WTC11 (cell line): ENCODE data around the gene CIP2A. TPM values are rescaled to one million over a fixed set of nuclear protein-coding genes. Genes with fewer than 3 reads are reported as not detected.

Source experiments
- ATAC-seq: fragments of 200-7000 bp; cut with Tn5 transposase; 2 replicates; pipeline ENCODE4 v1.10.0; 2021; ENCODE audit warnings: mild to moderate bottlenecking, moderate library complexity
- CTCF ChIA-PET: fragments of 300-600 bp; sonication (Branson Sonifier 250); formaldehyde crosslinking; loops from one replicate; lab custom pipeline; 2021; ENCODE audit warnings: antibody characterized with exemption; lab: Charles Lee
- POLR2A ChIA-PET: fragments of 350-600 bp; sonication (Branson Sonifier 250); formaldehyde crosslinking; loops from one replicate; lab custom pipeline; 2021; ENCODE audit warnings: antibody characterized with exemption; lab: Charles Lee
- DNase-seq: peaks from one replicate; pipeline ENCODE4 v3.0.0; 2021; ENCODE audit warnings: low spot score
- H3K27ac Mint-ChIP-seq: 2 replicates; pipeline ENCODE4 v1.8.0; 2021; ENCODE audit warnings: mixed read lengths
- H3K27me3 Mint-ChIP-seq: 2 replicates; pipeline ENCODE4 v1.8.0; 2021; ENCODE audit warnings: low read depth, mild to moderate bottlenecking, moderate library complexity, mixed read lengths
- H3K36me3 Mint-ChIP-seq: 2 replicates; pipeline ENCODE4 v1.8.0; 2021; ENCODE audit warnings: mixed read lengths
- H3K4me1 Mint-ChIP-seq: 2 replicates; pipeline ENCODE4 v1.8.0; 2022; ENCODE audit warnings: mixed read lengths
- H3K4me3 Mint-ChIP-seq: 2 replicates; pipeline ENCODE4 v1.8.0; 2021; ENCODE audit warnings: mild to moderate bottlenecking, moderate library complexity, mixed read lengths
- H3K9me3 Mint-ChIP-seq: 2 replicates; pipeline ENCODE4 v1.8.0; 2021; ENCODE audit warnings: mixed read lengths
- FOXK1 ChIP-seq: sonication (generic); formaldehyde crosslinking; IDR thresholded peaks from 2 replicates; pipeline ENCODE4 v1.8.0; 2022; ENCODE audit warnings: mild to moderate bottlenecking, moderate library complexity, missing genetic modification reagents
- FOXP1 ChIP-seq: sonication (generic); formaldehyde crosslinking; IDR thresholded peaks from 2 replicates; pipeline ENCODE4 v1.8.0; 2022; ENCODE audit warnings: missing genetic modification reagents, mild to moderate bottlenecking, moderate library complexity, borderline replicate concordance
- NFATC4 ChIP-seq: fragments of 250-450 bp; sonication (Bioruptor Pico); IDR thresholded peaks from 2 replicates; pipeline ENCODE4 v1.9.0; 2021; ENCODE audit warnings: mild to moderate bottlenecking
- NFE2L1 ChIP-seq: sonication (generic); formaldehyde crosslinking; IDR thresholded peaks from 2 replicates; pipeline ENCODE4 v1.8.1; 2023; ENCODE audit warnings: missing genetic modification reagents
- SMAD3 ChIP-seq: sonication (generic); formaldehyde crosslinking; IDR thresholded peaks from 2 replicates; pipeline ENCODE4 v1.8.0; 2022; ENCODE audit warnings: missing genetic modification reagents, mild to moderate bottlenecking, borderline replicate concordance
- SMAD4 ChIP-seq: sonication (generic); formaldehyde crosslinking; IDR thresholded peaks from 2 replicates; pipeline ENCODE4 v1.8.0; 2022; ENCODE audit warnings: mild to moderate bottlenecking, missing genetic modification reagents
- TCF7 ChIP-seq: sonication (generic); formaldehyde crosslinking; IDR thresholded peaks from 2 replicates; pipeline ENCODE4 v1.8.0; 2022; ENCODE audit warnings: mild to moderate bottlenecking, low read depth, missing genetic modification reagents, moderate library complexity
- ZNF219 ChIP-seq: sonication (generic); formaldehyde crosslinking; IDR thresholded peaks from 2 replicates; pipeline ENCODE4 v1.8.0; 2023; ENCODE audit warnings: missing genetic modification reagents, mild to moderate bottlenecking, borderline replicate concordance
- ZNF317 ChIP-seq: sonication (generic); formaldehyde crosslinking; IDR thresholded peaks from 2 replicates; pipeline ENCODE4 v1.8.1; 2023; ENCODE audit warnings: low read depth, mild to moderate bottlenecking, moderate library complexity, missing genetic modification reagents, borderline replicate concordance
- total RNA-seq: library from RNA; stranded (reverse); gene quantifications from 3 replicates; pipeline ENCODE4 v1.2.3, GENCODE V29; 2021
- TF ChIP-seq, protein P1 (sequence below): sonication (generic); formaldehyde crosslinking; IDR thresholded peaks from 2 replicates; pipeline ENCODE4 v1.8.1; 2023; ENCODE audit warnings: mild to moderate bottlenecking, missing genetic modification reagents
- TF ChIP-seq, protein P2 (sequence below): sonication (generic); formaldehyde crosslinking; IDR thresholded peaks from 2 replicates; pipeline ENCODE4 v1.8.1; 2023; ENCODE audit warnings: mild to moderate bottlenecking, missing genetic modification reagents, borderline replicate concordance
- TF ChIP-seq, protein P3 (sequence below): sonication (generic); formaldehyde crosslinking; IDR thresholded peaks from 2 replicates; pipeline ENCODE4 v1.8.0; 2022; ENCODE audit warnings: mild to moderate bottlenecking, missing genetic modification reagents
- TF ChIP-seq, protein P4 (sequence below): sonication (generic); formaldehyde crosslinking; IDR thresholded peaks from 2 replicates; pipeline ENCODE4 v1.8.0; 2022; ENCODE audit warnings: mild to moderate bottlenecking, missing genetic modification reagents
- TF ChIP-seq, protein P5 (sequence below): fragments of 250-450 bp; sonication (Bioruptor Pico); IDR thresholded peaks from 2 replicates; pipeline ENCODE4 v1.9.0; 2021; ENCODE audit warnings: mild to moderate bottlenecking
- TF ChIP-seq, protein P6 (sequence below): sonication (generic); formaldehyde crosslinking; IDR thresholded peaks from 2 replicates; pipeline ENCODE4 v1.8.0; 2022; ENCODE audit warnings: mild to moderate bottlenecking, missing genetic modification reagents

Gene CIP2A
- total RNA-seq, 1 experiment from 2014 or later, result 32.8 TPM

DNA sequence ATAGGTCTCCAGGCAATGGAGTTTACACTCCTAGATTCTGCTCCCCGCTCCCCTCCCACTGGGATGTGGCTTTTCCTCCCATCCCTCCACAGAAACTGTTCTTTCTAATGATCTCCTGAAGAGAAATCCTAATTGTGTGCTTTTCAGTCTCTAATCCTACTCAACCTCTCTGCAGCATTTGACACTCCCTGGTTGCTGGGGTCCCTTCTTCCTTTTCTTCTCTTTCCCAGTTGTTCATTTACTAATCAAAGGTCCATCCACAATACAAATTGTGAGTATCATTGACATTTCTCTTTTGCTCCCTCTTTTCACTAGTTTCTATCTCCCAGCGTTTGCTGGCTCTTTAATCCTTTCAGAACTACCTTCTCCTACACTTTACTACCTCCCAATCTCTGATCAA is 72.4 kb downstream of the CIP2A start (continued):
- TF ChIP-seq, protein P1, sequence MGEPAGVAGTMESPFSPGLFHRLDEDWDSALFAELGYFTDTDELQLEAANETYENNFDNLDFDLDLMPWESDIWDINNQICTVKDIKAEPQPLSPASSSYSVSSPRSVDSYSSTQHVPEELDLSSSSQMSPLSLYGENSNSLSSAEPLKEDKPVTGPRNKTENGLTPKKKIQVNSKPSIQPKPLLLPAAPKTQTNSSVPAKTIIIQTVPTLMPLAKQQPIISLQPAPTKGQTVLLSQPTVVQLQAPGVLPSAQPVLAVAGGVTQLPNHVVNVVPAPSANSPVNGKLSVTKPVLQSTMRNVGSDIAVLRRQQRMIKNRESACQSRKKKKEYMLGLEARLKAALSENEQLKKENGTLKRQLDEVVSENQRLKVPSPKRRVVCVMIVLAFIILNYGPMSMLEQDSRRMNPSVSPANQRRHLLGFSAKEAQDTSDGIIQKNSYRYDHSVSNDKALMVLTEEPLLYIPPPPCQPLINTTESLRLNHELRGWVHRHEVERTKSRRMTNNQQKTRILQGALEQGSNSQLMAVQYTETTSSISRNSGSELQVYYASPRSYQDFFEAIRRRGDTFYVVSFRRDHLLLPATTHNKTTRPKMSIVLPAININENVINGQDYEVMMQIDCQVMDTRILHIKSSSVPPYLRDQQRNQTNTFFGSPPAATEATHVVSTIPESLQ (CRISPR knock-in tag), result no peak
- TF ChIP-seq SMAD4 (CRISPR knock-in tag) (no peak), FOXP1 (no peak)
- TF ChIP-seq, protein P2, sequence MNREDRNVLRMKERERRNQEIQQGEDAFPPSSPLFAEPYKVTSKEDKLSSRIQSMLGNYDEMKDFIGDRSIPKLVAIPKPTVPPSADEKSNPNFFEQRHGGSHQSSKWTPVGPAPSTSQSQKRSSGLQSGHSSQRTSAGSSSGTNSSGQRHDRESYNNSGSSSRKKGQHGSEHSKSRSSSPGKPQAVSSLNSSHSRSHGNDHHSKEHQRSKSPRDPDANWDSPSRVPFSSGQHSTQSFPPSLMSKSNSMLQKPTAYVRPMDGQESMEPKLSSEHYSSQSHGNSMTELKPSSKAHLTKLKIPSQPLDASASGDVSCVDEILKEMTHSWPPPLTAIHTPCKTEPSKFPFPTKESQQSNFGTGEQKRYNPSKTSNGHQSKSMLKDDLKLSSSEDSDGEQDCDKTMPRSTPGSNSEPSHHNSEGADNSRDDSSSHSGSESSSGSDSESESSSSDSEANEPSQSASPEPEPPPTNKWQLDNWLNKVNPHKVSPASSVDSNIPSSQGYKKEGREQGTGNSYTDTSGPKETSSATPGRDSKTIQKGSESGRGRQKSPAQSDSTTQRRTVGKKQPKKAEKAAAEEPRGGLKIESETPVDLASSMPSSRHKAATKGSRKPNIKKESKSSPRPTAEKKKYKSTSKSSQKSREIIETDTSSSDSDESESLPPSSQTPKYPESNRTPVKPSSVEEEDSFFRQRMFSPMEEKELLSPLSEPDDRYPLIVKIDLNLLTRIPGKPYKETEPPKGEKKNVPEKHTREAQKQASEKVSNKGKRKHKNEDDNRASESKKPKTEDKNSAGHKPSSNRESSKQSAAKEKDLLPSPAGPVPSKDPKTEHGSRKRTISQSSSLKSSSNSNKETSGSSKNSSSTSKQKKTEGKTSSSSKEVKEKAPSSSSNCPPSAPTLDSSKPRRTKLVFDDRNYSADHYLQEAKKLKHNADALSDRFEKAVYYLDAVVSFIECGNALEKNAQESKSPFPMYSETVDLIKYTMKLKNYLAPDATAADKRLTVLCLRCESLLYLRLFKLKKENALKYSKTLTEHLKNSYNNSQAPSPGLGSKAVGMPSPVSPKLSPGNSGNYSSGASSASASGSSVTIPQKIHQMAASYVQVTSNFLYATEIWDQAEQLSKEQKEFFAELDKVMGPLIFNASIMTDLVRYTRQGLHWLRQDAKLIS, result no peak
- TF ChIP-seq, protein P3, sequence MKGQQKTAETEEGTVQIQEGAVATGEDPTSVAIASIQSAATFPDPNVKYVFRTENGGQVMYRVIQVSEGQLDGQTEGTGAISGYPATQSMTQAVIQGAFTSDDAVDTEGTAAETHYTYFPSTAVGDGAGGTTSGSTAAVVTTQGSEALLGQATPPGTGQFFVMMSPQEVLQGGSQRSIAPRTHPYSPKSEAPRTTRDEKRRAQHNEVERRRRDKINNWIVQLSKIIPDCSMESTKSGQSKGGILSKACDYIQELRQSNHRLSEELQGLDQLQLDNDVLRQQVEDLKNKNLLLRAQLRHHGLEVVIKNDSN (CRISPR knock-in tag), result no peak

DNA sequence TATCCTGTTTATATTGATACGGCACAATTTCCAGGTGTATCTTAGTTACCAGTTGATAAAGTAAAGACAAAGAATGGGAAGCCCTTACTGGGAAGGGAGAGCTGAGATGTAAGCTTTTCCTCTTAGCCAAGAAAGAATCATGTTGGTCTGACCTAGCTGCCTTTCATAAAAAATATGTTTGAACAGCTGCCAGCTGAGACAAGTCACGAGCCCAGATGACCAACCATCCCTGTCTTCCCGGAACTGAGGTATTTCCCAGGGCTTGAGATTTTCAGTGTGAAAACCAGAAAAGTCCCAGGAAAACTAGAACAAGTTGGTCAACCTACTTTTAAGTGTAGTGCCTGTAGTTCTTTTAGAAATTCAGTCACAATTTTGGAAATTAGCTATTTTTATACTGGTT is 75.3 kb downstream of the CIP2A start:
- Mint-ChIP-seq H3K27ac (no peak overlapping the region), H3K4me1 (no peaks in the 10 kb centered on the region), H3K9me3 (no peaks in the 10 kb centered on the region), H3K4me3 (no peak overlapping the region), H3K36me3 (no peaks in the 10 kb centered on the region), H3K27me3 (no peaks in the 10 kb centered on the region)
- ChIA-PET POLR2A (no interaction called here), CTCF (no interaction called here)
- DNase-seq (no peak), ATAC-seq (no peak)
- no peak for TF ChIP-seq ZNF219 (CRISPR knock-in tag)
- no peak for TF ChIP-seq NFATC4 (CRISPR knock-in tag)
- no peak for TF ChIP-seq FOXK1 (CRISPR knock-in tag)
- TF ChIP-seq TCF7 (CRISPR knock-in tag), result no peak
- TF ChIP-seq SMAD3, result no peak
- no peak for TF ChIP-seq NFE2L1
- TF ChIP-seq, protein P4, sequence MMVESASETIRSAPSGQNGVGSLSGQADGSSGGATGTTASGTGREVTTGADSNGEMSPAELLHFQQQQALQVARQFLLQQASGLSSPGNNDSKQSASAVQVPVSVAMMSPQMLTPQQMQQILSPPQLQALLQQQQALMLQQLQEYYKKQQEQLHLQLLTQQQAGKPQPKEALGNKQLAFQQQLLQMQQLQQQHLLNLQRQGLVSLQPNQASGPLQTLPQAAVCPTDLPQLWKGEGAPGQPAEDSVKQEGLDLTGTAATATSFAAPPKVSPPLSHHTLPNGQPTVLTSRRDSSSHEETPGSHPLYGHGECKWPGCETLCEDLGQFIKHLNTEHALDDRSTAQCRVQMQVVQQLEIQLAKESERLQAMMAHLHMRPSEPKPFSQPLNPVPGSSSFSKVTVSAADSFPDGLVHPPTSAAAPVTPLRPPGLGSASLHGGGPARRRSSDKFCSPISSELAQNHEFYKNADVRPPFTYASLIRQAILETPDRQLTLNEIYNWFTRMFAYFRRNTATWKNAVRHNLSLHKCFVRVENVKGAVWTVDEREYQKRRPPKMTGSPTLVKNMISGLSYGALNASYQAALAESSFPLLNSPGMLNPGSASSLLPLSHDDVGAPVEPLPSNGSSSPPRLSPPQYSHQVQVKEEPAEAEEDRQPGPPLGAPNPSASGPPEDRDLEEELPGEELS, result no peak
- TF ChIP-seq, protein P5, sequence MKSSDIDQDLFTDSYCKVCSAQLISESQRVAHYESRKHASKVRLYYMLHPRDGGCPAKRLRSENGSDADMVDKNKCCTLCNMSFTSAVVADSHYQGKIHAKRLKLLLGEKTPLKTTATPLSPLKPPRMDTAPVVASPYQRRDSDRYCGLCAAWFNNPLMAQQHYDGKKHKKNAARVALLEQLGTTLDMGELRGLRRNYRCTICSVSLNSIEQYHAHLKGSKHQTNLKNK (CRISPR knock-in tag), result no peak
- no peak for TF ChIP-seq ZNF317 (CRISPR knock-in tag)

DNA sequence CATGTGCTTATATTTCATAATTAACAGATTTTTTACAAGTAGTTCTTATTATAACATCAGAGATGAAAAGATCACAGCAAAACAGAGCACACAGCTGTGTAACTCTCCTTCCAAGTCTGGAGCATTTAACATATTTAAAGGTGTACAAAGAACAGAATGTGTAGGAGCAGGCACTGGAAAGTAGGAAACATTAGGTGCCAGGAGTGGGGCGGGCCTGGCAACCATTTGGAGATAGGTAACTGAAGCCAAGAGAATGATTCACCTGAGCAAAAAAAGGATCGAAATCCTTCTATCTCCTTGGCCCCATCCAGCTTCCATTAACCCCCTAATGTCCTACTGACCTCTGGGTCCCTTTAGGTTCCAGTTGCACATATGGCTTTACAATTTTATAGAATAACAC is 76.6 kb downstream of the CIP2A start:
- CTCF ChIA-PET, result interaction anchor here (1.1 kb wide), 1 partner anchor 40 kb away, joined by 3 read pairs; no protein-coding TSS in a partner anchor

More for the DNA sequence above, 76.6 kb downstream of the CIP2A start:
- ATAC-seq (no peak), DNase-seq (no peak)
- Mint-ChIP-seq H3K4me1 (peaks cover 5% of the 10 kb centered on the region), H3K9me3 (no peaks in the 10 kb centered on the region), H3K36me3 (no peaks in the 10 kb centered on the region), H3K27me3 (no peaks in the 10 kb centered on the region), H3K27ac (no peak overlapping the region), H3K4me3 (no peak overlapping the region)
- TF ChIP-seq, protein P6, sequence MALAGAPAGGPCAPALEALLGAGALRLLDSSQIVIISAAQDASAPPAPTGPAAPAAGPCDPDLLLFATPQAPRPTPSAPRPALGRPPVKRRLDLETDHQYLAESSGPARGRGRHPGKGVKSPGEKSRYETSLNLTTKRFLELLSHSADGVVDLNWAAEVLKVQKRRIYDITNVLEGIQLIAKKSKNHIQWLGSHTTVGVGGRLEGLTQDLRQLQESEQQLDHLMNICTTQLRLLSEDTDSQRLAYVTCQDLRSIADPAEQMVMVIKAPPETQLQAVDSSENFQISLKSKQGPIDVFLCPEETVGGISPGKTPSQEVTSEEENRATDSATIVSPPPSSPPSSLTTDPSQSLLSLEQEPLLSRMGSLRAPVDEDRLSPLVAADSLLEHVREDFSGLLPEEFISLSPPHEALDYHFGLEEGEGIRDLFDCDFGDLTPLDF (CRISPR knock-in tag), result no peak
- no peak for TF ChIP-seq ZNF219 (CRISPR knock-in tag)
- POLR2A ChIA-PET, result no interaction called here
